D721Med (cell line): ENCODE data around the gene EFL1.
"Not testable (repeated sequence)": the region's sequence is repeated elsewhere in the genome, so short reads cannot be mapped to it uniquely, and the experiment has no call there.

Source experiments
- DNase-seq: peaks from one replicate; pipeline ENCODE4 v3.0.0; 2011; ENCODE audit warnings: low spot score; ENCODE audit not compliant: insufficient read length
- FAIRE-seq: peaks from 2 replicates; lab custom pipeline; 2011; peaks lifted over from hg19 to GRCh38; lab: Jason Lieb, UNC
- CTCF ChIP-seq: IDR thresholded peaks from 2 replicates; pipeline ENCODE4 v1.5.1; 2012; ENCODE audit warnings: mild to moderate bottlenecking, control low read depth; ENCODE audit not compliant: insufficient read depth; ENCODE audit errors: missing control alignments

EFL1 gene

GRCh38 chr15:82228750-82229149, 33.8 kb downstream of the EFL1 start:
- TF ChIP-seq CTCF = no peak
- no peak for DNase-seq
- FAIRE-seq = no peak

GRCh38 chr15:82221535-82221934, 41.0 kb downstream of the EFL1 start:
- not testable (repeated sequence) for DNase-seq, FAIRE-seq
- peak; percentile 11 for TF ChIP-seq CTCF

GRCh38 chr15:82216092-82216491, 46.4 kb downstream of the EFL1 start:
- not testable (repeated sequence) for FAIRE-seq

GRCh38 chr15:82212201-82212600, 50.3 kb downstream of the EFL1 start:
- not testable (repeated sequence) for DNase-seq, FAIRE-seq

More at GRCh38 chr15:82216092-82216491, 46.4 kb downstream of the EFL1 start:
- DNase-seq = not testable (repeated sequence)

- DNase-seq, FAIRE-seq: not testable (repeated sequence)
Measured at GRCh38 chr15:82210066-82210597, 52.4 kb downstream of the EFL1 start.

- DNase-seq, FAIRE-seq: not testable (repeated sequence)
Measured at GRCh38 chr15:82204575-82204974, 58.0 kb downstream of the EFL1 start.

GRCh38 chr15:82197733-82198594, 64.6 kb downstream of the EFL1 start:
- peak; percentile 64 for FAIRE-seq
- DNase-seq = peak; percentile 37
- TF ChIP-seq CTCF = peak; percentile 84

GRCh38 chr15:82196353-82196752, 66.2 kb downstream of the EFL1 start:
- TF ChIP-seq CTCF = no peak
- FAIRE-seq (no peak), DNase-seq (no peak)

GRCh38 chr15:82195818-82196217, 66.7 kb downstream of the EFL1 start:
- FAIRE-seq, DNase-seq: not testable (repeated sequence)

GRCh38 chr15:82194488-82194887, 68.0 kb downstream of the EFL1 start:
- FAIRE-seq, DNase-seq: not testable (repeated sequence)

- not testable (repeated sequence) for DNase-seq, FAIRE-seq
Measured at GRCh38 chr15:82193435-82193834, 69.1 kb downstream of the EFL1 start.

GRCh38 chr15:82192394-82192793, 70.1 kb downstream of the EFL1 start:
- not testable (repeated sequence) for FAIRE-seq, DNase-seq
